CD4-positive, alpha-beta memory T cell (primary cell): ENCODE measurements around the gene ZNF709. TPM values are rescaled to one million over a fixed set of nuclear protein-coding genes. Genes with fewer than 3 reads are reported as not detected.

Experiments used
- polyA plus RNA-seq, 2 donors: library from polyadenylated mRNA; unstranded; fragments of 300-500 nt; fragmentation: Illumina TruSeq; gene quantifications; one replicate each; pipeline ENCODE4 v1.2.3, GENCODE V29; 2021
- total RNA-seq, 2 experiments: library from RNA; stranded (reverse); gene quantifications; one replicate each; pipeline ENCODE4 v1.2.3, GENCODE V29; 2021

The ZNF709 gene
- total and polyA plus RNA-seq, 4 experiments from 2014 or later, result 1.1 to 9.6 (median 4.7) TPM

Other genes starting within 250 kb of the ZNF709 start
- gene ZNF44, start 189.9 kb downstream of the ZNF709 start, total RNA-seq, result 10 to 100 TPM; 62.2 TPM
- gene ZNF44, start 189.9 kb downstream of the ZNF709 start, polyA plus RNA-seq, result 10 to 100 TPM; 27.9 to 43.9 TPM
- gene ZNF563, start 151.2 kb downstream of the ZNF709 start, total RNA-seq, result 10 to 100 TPM; 15.0 to 15.6 TPM
- gene ZNF563, start 151.2 kb downstream of the ZNF709 start, polyA plus RNA-seq, result 1 to 10 TPM; 5.4 to 6.9 TPM
- gene ZNF442, start 119.1 kb downstream of the ZNF709 start, total RNA-seq, result 1 to 10 TPM; 2.5 to 3.8 TPM
- gene ZNF442, start 119.1 kb downstream of the ZNF709 start, polyA plus RNA-seq, result 1 to 10 TPM in 1 of 2 donors, under 1 TPM in 1; 0.75 to 1.4 TPM
- gene ZNF799, start 83.5 kb downstream of the ZNF709 start, total RNA-seq, result 10 to 100 TPM; 10.1 to 10.3 TPM
- gene ZNF799, start 83.5 kb downstream of the ZNF709 start, polyA plus RNA-seq, result 1 to 10 TPM; 6.3 to 6.6 TPM
- gene ZNF443, start 43.8 kb downstream of the ZNF709 start, total RNA-seq, result 10 to 100 TPM in 1 of 2 experiments, 1 to 10 TPM in 1; 9.9 to 10.3 TPM
- 1 to 10 TPM; 1.9 to 4.2 TPM for gene ZNF443, start 43.8 kb downstream of the ZNF709 start, polyA plus RNA-seq
- gene ZNF564, start 66.7 kb upstream of the ZNF709 start, total RNA-seq, result 10 to 100 TPM; 29.2 to 30.6 TPM
- gene ZNF564, start 66.7 kb upstream of the ZNF709 start, polyA plus RNA-seq, result 10 to 100 TPM; 11.2 to 15.3 TPM
- 10 to 100 TPM; 10.6 to 11.8 TPM for gene ZNF490, start 126.0 kb upstream of the ZNF709 start, total RNA-seq
- gene ZNF490, start 126.0 kb upstream of the ZNF709 start, polyA plus RNA-seq, result 1 to 10 TPM; 2.2 to 4.3 TPM
- 10 to 100 TPM; 46.0 to 46.3 TPM for gene ZNF791, start 126.1 kb upstream of the ZNF709 start, total RNA-seq
- 10 to 100 TPM; 11.5 to 17.2 TPM for gene ZNF791, start 126.1 kb upstream of the ZNF709 start, polyA plus RNA-seq
- 100 to 1,000 TPM; 137 to 141 TPM for gene MAN2B1, start 181.9 kb upstream of the ZNF709 start, total RNA-seq
- gene MAN2B1, start 181.9 kb upstream of the ZNF709 start, polyA plus RNA-seq, result 10 to 100 TPM; 45.0 to 76.4 TPM
- 10 to 100 TPM; 18.3 to 19.3 TPM for gene WDR83, start 182.0 kb upstream of the ZNF709 start, total RNA-seq
- 10 to 100 TPM in 1 of 2 donors, 1 to 10 TPM in 1; 9.8 to 15.7 TPM for gene WDR83, start 182.0 kb upstream of the ZNF709 start, polyA plus RNA-seq
- 100 to 1,000 TPM; 195 to 197 TPM for gene DHPS, start 197.1 kb upstream of the ZNF709 start, total RNA-seq
- 10 to 100 TPM; 77.3 to 91.7 TPM for gene DHPS, start 197.1 kb upstream of the ZNF709 start, polyA plus RNA-seq
- not detected for gene GNG14, start 203.2 kb upstream of the ZNF709 start, total RNA-seq
- gene GNG14, start 203.2 kb upstream of the ZNF709 start, polyA plus RNA-seq, result not detected
- gene FBXW9, start 211.8 kb upstream of the ZNF709 start, total RNA-seq, result 1 to 10 TPM; 4.5 to 4.9 TPM
- 1 to 10 TPM; 4.9 to 8.1 TPM for gene FBXW9, start 211.8 kb upstream of the ZNF709 start, polyA plus RNA-seq
- gene TNPO2, start 239.1 kb upstream of the ZNF709 start, total RNA-seq, result 10 to 100 TPM; 66.0 to 67.2 TPM
- 1 to 10 TPM in 1 of 2 donors, under 1 TPM in 1; 0.60 to 1.8 TPM for gene TNPO2, start 239.1 kb upstream of the ZNF709 start, polyA plus RNA-seq
- 100 to 1,000 TPM; 199 to 209 TPM for gene TRIR, start 249.9 kb upstream of the ZNF709 start, total RNA-seq
- gene TRIR, start 249.9 kb upstream of the ZNF709 start, polyA plus RNA-seq, result 100 to 1,000 TPM; 175 to 243 TPM